Measurements from ENCODE around the gene ZNF275.

DNA sequence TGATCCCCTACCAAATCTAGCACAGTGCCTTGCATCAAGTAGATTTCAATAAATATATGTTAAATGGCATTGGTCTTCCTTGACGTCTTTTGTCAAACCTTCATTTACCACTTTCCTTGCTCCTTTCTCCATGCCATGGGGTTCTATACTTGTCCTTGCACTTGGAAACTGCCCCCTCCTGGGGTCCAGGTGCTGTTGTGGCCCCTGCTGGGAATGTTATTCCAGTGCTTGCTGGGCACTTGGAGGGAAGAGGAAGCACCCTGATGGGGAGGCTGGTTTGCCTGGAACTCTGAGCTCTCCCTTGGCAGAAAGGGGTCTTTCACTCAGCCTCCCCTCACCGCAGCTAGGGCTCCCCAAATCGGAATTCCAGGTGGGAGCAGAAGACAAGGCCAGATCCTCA is 18.9 kb downstream of the ZNF275 start:
- TF ChIP-seq, protein P1, sequence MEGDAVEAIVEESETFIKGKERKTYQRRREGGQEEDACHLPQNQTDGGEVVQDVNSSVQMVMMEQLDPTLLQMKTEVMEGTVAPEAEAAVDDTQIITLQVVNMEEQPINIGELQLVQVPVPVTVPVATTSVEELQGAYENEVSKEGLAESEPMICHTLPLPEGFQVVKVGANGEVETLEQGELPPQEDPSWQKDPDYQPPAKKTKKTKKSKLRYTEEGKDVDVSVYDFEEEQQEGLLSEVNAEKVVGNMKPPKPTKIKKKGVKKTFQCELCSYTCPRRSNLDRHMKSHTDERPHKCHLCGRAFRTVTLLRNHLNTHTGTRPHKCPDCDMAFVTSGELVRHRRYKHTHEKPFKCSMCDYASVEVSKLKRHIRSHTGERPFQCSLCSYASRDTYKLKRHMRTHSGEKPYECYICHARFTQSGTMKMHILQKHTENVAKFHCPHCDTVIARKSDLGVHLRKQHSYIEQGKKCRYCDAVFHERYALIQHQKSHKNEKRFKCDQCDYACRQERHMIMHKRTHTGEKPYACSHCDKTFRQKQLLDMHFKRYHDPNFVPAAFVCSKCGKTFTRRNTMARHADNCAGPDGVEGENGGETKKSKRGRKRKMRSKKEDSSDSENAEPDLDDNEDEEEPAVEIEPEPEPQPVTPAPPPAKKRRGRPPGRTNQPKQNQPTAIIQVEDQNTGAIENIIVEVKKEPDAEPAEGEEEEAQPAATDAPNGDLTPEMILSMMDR (IDR thresholded peaks at IDR 0.05) = no peak
- TF ChIP-seq POLR2AphosphoS5 (IDR thresholded peaks at IDR 0.05; ENCODE audit: low read depth, low read length) = no peak

Measured in Panc1 (cell line).